Effector memory CD4-positive, alpha-beta T cell (primary cell): ENCODE results near the gene ARHGAP42.
A peak's percentile ranks its signal among the peaks of the same experiment; 100 is the strongest.

Experiments used
- DNase-seq, 3 donors: peaks; one replicate each; pipeline ENCODE4 v3.0.0-alpha.2; 2020
- H3K27ac ChIP-seq: 2 replicates; pipeline ENCODE4 v1.7.0; 2013; ENCODE audit warnings: mild to moderate bottlenecking, low read length, moderate library complexity; ENCODE audit not compliant: insufficient read depth, poor library complexity, severe bottlenecking
- H3K27me3 ChIP-seq: replicated peaks from 2 replicates; pipeline ENCODE4 v1.7.0; 2013; ENCODE audit warnings: mild to moderate bottlenecking, low read length; ENCODE audit not compliant: insufficient read depth, control insufficient read depth, poor library complexity, severe bottlenecking
- H3K36me3 ChIP-seq: 2 replicates; pipeline ENCODE4 v1.7.0; 2013; ENCODE audit warnings: mild to moderate bottlenecking, low read length, moderate library complexity; ENCODE audit not compliant: control insufficient read depth, insufficient read depth
- H3K4me1 ChIP-seq: 2 replicates; pipeline ENCODE4 v1.7.0; 2013; ENCODE audit warnings: low read length, mild to moderate bottlenecking; ENCODE audit not compliant: control insufficient read depth, insufficient read depth, poor library complexity, severe bottlenecking
- H3K4me3 ChIP-seq: 2 replicates; pipeline ENCODE4 v1.7.0; 2013; ENCODE audit warnings: low read length, low read depth, mild to moderate bottlenecking; ENCODE audit not compliant: insufficient read depth, poor library complexity, severe bottlenecking
- H3K9me3 ChIP-seq: 2 replicates; pipeline ENCODE4 v1.7.0; 2013; ENCODE audit warnings: mild to moderate bottlenecking, low read length, moderate library complexity; ENCODE audit not compliant: control insufficient read depth
- total RNA-seq, 3 donors: gene quantifications; one replicate each; lab custom pipeline; 2026; lab: John Stamatoyannopoulos, UW

ARHGAP42 gene
- 0 to 0.58 (median 0.09) reads per million in 3 donors for total RNA-seq

- no peaks in the 10 kb centered on the region for H3K9me3 ChIP-seq
- no peaks in the 10 kb centered on the region for H3K36me3 ChIP-seq
- H3K4me1 ChIP-seq = no peaks in the 10 kb centered on the region
- H3K27ac ChIP-seq = no peak within 1 kb of the TSS
- DNase-seq = no peak
- peak within 1 kb of the TSS; percentile 22 for H3K4me3 ChIP-seq
- no peaks in the 10 kb centered on the region for H3K27me3 ChIP-seq
Observed at GRCh38 chr11:100687054-100687629, at the start of gene ARHGAP42. TSS of gene ARHGAP42 (plus strand) at chr11:100687288. CDS start at chr11:100687679, 391 bp downstream.

- no peaks in the 10 kb centered on the region for H3K9me3 ChIP-seq
- H3K27me3 ChIP-seq = no peaks in the 10 kb centered on the region
- H3K4me3 ChIP-seq = no peak overlapping the region
- H3K4me1 ChIP-seq = no peaks in the 10 kb centered on the region
- DNase-seq = no peak
- no peak overlapping the region for H3K27ac ChIP-seq
- no peaks in the 10 kb centered on the region for H3K36me3 ChIP-seq
Observed at GRCh38 chr11:100637706-100638105, 49.4 kb upstream of the ARHGAP42 start.

GRCh38 chr11:100638648-100639047 lies 48.4 kb upstream of the ARHGAP42 start:
- no peak for DNase-seq
- no peaks in the 10 kb centered on the region for H3K9me3 ChIP-seq
- no peaks in the 10 kb centered on the region for H3K27me3 ChIP-seq
- no peak overlapping the region for H3K27ac ChIP-seq
- no peaks in the 10 kb centered on the region for H3K36me3 ChIP-seq
- no peaks in the 10 kb centered on the region for H3K4me1 ChIP-seq
- H3K4me3 ChIP-seq = no peak overlapping the region

- no peak for DNase-seq
- no peaks in the 10 kb centered on the region for H3K4me1 ChIP-seq
- no peak overlapping the region for H3K4me3 ChIP-seq
Observed at GRCh38 chr11:100639140-100639539, 47.9 kb upstream of the ARHGAP42 start.

GRCh38 chr11:100640071-100640470 lies 47.0 kb upstream of the ARHGAP42 start:
- DNase-seq = no peak
- H3K36me3 ChIP-seq = no peaks in the 10 kb centered on the region
- no peaks in the 10 kb centered on the region for H3K9me3 ChIP-seq
- no peak overlapping the region for H3K27ac ChIP-seq
- no peaks in the 10 kb centered on the region for H3K27me3 ChIP-seq
- no peak overlapping the region for H3K4me3 ChIP-seq
- no peaks in the 10 kb centered on the region for H3K4me1 ChIP-seq

More at GRCh38 chr11:100639140-100639539, 47.9 kb upstream of the ARHGAP42 start:
- Histone ChIP-seq H3K36me3 (no peaks in the 10 kb centered on the region), H3K9me3 (no peaks in the 10 kb centered on the region), H3K27ac (no peak overlapping the region), H3K27me3 (no peaks in the 10 kb centered on the region)

GRCh38 chr11:100640646-100641045 lies 46.4 kb upstream of the ARHGAP42 start:
- Histone ChIP-seq H3K27ac (no peak overlapping the region), H3K4me1 (no peaks in the 10 kb centered on the region), H3K4me3 (no peak overlapping the region), H3K27me3 (no peaks in the 10 kb centered on the region), H3K36me3 (no peaks in the 10 kb centered on the region), H3K9me3 (no peaks in the 10 kb centered on the region)
- no peak for DNase-seq

- Histone ChIP-seq H3K4me1 (no peaks in the 10 kb centered on the region), H3K36me3 (no peaks in the 10 kb centered on the region), H3K4me3 (no peak overlapping the region)
Observed at GRCh38 chr11:100641456-100641855, 45.6 kb upstream of the ARHGAP42 start.

GRCh38 chr11:100646545-100646944 lies 40.5 kb upstream of the ARHGAP42 start:
- Histone ChIP-seq H3K9me3 (no peaks in the 10 kb centered on the region), H3K27ac (no peak overlapping the region), H3K4me1 (no peaks in the 10 kb centered on the region), H3K4me3 (no peak overlapping the region), H3K36me3 (no peaks in the 10 kb centered on the region), H3K27me3 (no peaks in the 10 kb centered on the region)
- DNase-seq = no peak

More at GRCh38 chr11:100641456-100641855, 45.6 kb upstream of the ARHGAP42 start:
- Histone ChIP-seq H3K9me3 (no peaks in the 10 kb centered on the region), H3K27me3 (no peaks in the 10 kb centered on the region), H3K27ac (no peak overlapping the region)
- no peak for DNase-seq

- H3K27me3 ChIP-seq = no peaks in the 10 kb centered on the region
- no peaks in the 10 kb centered on the region for H3K9me3 ChIP-seq
- no peaks in the 10 kb centered on the region for H3K4me1 ChIP-seq
- no peak overlapping the region for H3K27ac ChIP-seq
- H3K36me3 ChIP-seq = no peaks in the 10 kb centered on the region
- H3K4me3 ChIP-seq = no peak overlapping the region
- DNase-seq = no peak
Observed at GRCh38 chr11:100647861-100648260, 39.2 kb upstream of the ARHGAP42 start.

GRCh38 chr11:100663583-100663982 lies 23.5 kb upstream of the ARHGAP42 start:
- Histone ChIP-seq H3K36me3 (no peaks in the 10 kb centered on the region), H3K27ac (no peak overlapping the region)

More at GRCh38 chr11:100663583-100663982, 23.5 kb upstream of the ARHGAP42 start:
- H3K4me1 ChIP-seq = no peaks in the 10 kb centered on the region
- H3K27me3 ChIP-seq = no peaks in the 10 kb centered on the region
- DNase-seq = no peak
- H3K4me3 ChIP-seq = no peak overlapping the region
- no peaks in the 10 kb centered on the region for H3K9me3 ChIP-seq
